HG02885 (cell line): Measurements from ENCODE around the gene DOK3.

Experiments
- ATAC-seq: cut with Tn5 transposase; IDR thresholded peaks from one replicate; pipeline ENCODE4 v1.9.1; 2021; ENCODE audit warnings: mild to moderate bottlenecking; ENCODE audit not compliant: unreplicated experiment, poor library complexity

DOK3 gene

GRCh38 chr5:177453852-177454396 is 55.7 kb downstream of the DOK3 start:
- peak; percentile 6 for ATAC-seq

GRCh38 chr5:177452688-177453638 is 56.7 kb downstream of the DOK3 start:
- no peak for ATAC-seq
